HepG2 (cell line): ENCODE results near the gene ZNF341. TPM values are rescaled to one million over a fixed set of nuclear protein-coding genes. Genes with fewer than 3 reads are reported as not detected.

ENCODE experiments used
- ADNP ChIP-seq: sonication (generic); formaldehyde crosslinking; IDR thresholded peaks from 2 replicates; pipeline ENCODE4 v1.4.0; 2020; ENCODE audit warnings: missing genetic modification reagents
- FOXA3 ChIP-seq: IDR thresholded peaks from 2 replicates; pipeline ENCODE4 v1.6.1; 2016; ENCODE audit warnings: missing genetic modification reagents, missing compliant biosample characterization
- GLI4 ChIP-seq: sonication (generic); formaldehyde crosslinking; IDR thresholded peaks from 2 replicates; pipeline ENCODE4 v1.5.1; 2020; ENCODE audit warnings: missing genetic modification reagents, mild to moderate bottlenecking, moderate library complexity, borderline replicate concordance
- HINFP ChIP-seq: sonication (generic); formaldehyde crosslinking; IDR thresholded peaks from 2 replicates; pipeline ENCODE4 v1.4.0; 2020; ENCODE audit warnings: low read depth, mild to moderate bottlenecking, missing genetic modification reagents
- HNF1B ChIP-seq: sonication (generic); formaldehyde crosslinking; IDR thresholded peaks from 2 replicates; pipeline ENCODE4 v1.5.1; 2020; ENCODE audit warnings: mild to moderate bottlenecking, moderate library complexity, missing genetic modification reagents
- HNRNPH1 ChIP-seq: fragments of 200-400 bp; formaldehyde crosslinking; optimal IDR thresholded peaks from 2 replicates; pipeline ENCODE3; 2017; ENCODE audit warnings: mild to moderate bottlenecking, low read depth, low read length
- KLF11 ChIP-seq: IDR thresholded peaks from 2 replicates; pipeline ENCODE4 v1.6.1; 2016; ENCODE audit warnings: missing compliant biosample characterization
- MAFK ChIP-seq, 2 experiments: IDR thresholded peaks in 1 of 2; conservative IDR thresholded peaks in 1 of 2; 2 replicates each; pipeline ENCODE4 v1.6.1; 2011; ENCODE audit warnings: improper control_type of control experiment in 2 of 2, low read length in 2 of 2
- NR2F1 ChIP-seq, 2 experiments: fragments of 450-650 bp in 1 of 2; formaldehyde crosslinking in 1 of 2; IDR thresholded peaks; 2 replicates each; pipeline versions ENCODE4 v1.5.0 to v1.6.1; 2016 to 2020; ENCODE audit warnings: mild to moderate bottlenecking in 1 of 2, missing compliant biosample characterization in 1 of 2, missing genetic modification reagents in 1 of 2, moderate library complexity in 1 of 2
- PLRG1 ChIP-seq: fragments of 450-650 bp; conservative IDR thresholded peaks from 2 replicates; pipeline ENCODE4 v1.6.1; 2016
- TBP ChIP-seq: sonication (generic); formaldehyde crosslinking; IDR thresholded peaks from 2 replicates; pipeline ENCODE4 v1.5.0; 2020; ENCODE audit warnings: missing genetic modification reagents
- TFDP1 ChIP-seq: IDR thresholded peaks from 2 replicates; pipeline ENCODE4 v1.6.1; 2016; ENCODE audit warnings: missing compliant biosample characterization, missing genetic modification reagents, borderline replicate concordance
- ZMYM3 ChIP-seq: sonication (generic); formaldehyde crosslinking; IDR thresholded peaks from 2 replicates; pipeline ENCODE4 v1.5.1; 2020; ENCODE audit warnings: mild to moderate bottlenecking, missing genetic modification reagents
- ZNF407 ChIP-seq: sonication (generic); formaldehyde crosslinking; IDR thresholded peaks from one replicate; pipeline ENCODE4 v1.5.1; 2020; ENCODE audit warnings: mild to moderate bottlenecking, missing genetic modification reagents; ENCODE audit errors: not compliant biosample characterization
- ZNF660 ChIP-seq: sonication (generic); formaldehyde crosslinking; IDR thresholded peaks from 2 replicates; pipeline ENCODE4 v1.5.1; 2020; ENCODE audit warnings: mild to moderate bottlenecking, low read depth, missing genetic modification reagents, borderline replicate concordance
- polyA plus RNA-seq, 8 experiments: library from polyadenylated mRNA; depleted of rRNA in 3 of 8; stranded (reverse) in 7 of 8; unstranded in 1 of 8; fragments of >200 nt; fragmentation: Illumina TruSeq in 4 of 8; extraction: Trizol in 4 of 8; gene quantifications; 2 replicates each; pipeline versions ENCODE4 v1.2.1 to v1.2.3, GENCODE V29; 2011 to 2016; ENCODE audit warnings: low read depth in 4 of 8, missing spikeins in 1 of 8, mixed read lengths in 1 of 8; ENCODE audit not compliant: insufficient read depth in 1 of 8
- total RNA-seq, 5 experiments: library from RNA; depleted of rRNA; stranded (reverse); fragments of >200 nt; fragmentation: Illumina TruSeq; extraction: Trizol; gene quantifications; 2 replicates each; pipeline ENCODE4 v1.2.3, GENCODE V29; 2016; ENCODE audit warnings: low read depth in 1 of 5

Gene ZNF341
- total and polyA plus RNA-seq, 2 of the 13 experiments (the other 11 are each of a cell fraction or from before 2014, with no cell fraction given): 1.1 to 2.2 TPM

- TF ChIP-seq ZNF407 (CRISPR knock-in tag): no peak
- TF ChIP-seq FOXA3 (CRISPR knock-in tag): peak; percentile 36; the same call in 1 of the 2 replicates
- TF ChIP-seq ZNF660 (CRISPR knock-in tag): 0 out of 2 replicates have a peak, but pooled peaks have one; percentile 51
- no peak for TF ChIP-seq PLRG1
- no peak for TF ChIP-seq HNRNPH1
- 0 out of 2 replicates have a peak, but pooled peaks have one; percentile 60 for TF ChIP-seq ZMYM3 (CRISPR knock-in tag)
- 0 out of 2 replicates have a peak, but pooled peaks have one; percentile 42 for TF ChIP-seq ADNP (CRISPR knock-in tag)
- TF ChIP-seq NR2F1 (CRISPR knock-in tag; IDR thresholded peaks at IDR 0.05): no peak
- no peak for TF ChIP-seq KLF11 (CRISPR knock-in tag)
- no peak for TF ChIP-seq GLI4 (CRISPR knock-in tag)
- TF ChIP-seq HINFP (CRISPR knock-in tag): peak; percentile 62; the same call in 1 of the 2 replicates
- TF ChIP-seq HNF1B: peak; percentile 22
- TF ChIP-seq TBP: no peak
- TF ChIP-seq TFDP1: no peak
- TF ChIP-seq MAFK (conservative IDR thresholded peaks at IDR 0.05 in 1 of 2, IDR thresholded peaks at IDR 0.05 in 1 of 2; ENCODE audit: low read length in 2 of 2): no peak
Measured at GRCh38 chr20:33793011-33793931, 61.5 kb downstream of the ZNF341 start (continued).
